Measurements from ENCODE around the gene SERPINA4. TPM values are rescaled to one million over a fixed set of nuclear protein-coding genes. Genes with fewer than 3 reads are reported as not detected.

The SERPINA4 gene
- total and polyA plus RNA-seq, 2 of the 8 experiments (the other 6 are each of a cell fraction or from before 2014, with no cell fraction given) = not detected

GRCh38 chr14:94515856-94516255, 45.4 kb upstream of the SERPINA4 start:
- H2BK12ac ChIP-seq (ENCODE audit: low read depth, low read length) = no peak overlapping the region
- 94% methylated on average over 6 of the region's 6 CpGs; no CpG with 5 or more reads in 1 of the 2 experiments for WGBS, 2 experiments (ENCODE audit: extremely low coverage in 1 of 2, insufficient coverage in 1 of 2, insufficient read length in 1 of 2, insufficient replicate concordance in 2 of 2, low coverage in 1 of 2, low lambda C conversion rate in 2 of 2, missing lambda C conversion rate in 1 of 2)
- no peak overlapping the region for H3K9ac ChIP-seq (replicated peaks in 1 of 4; ENCODE audit: extremely low read depth in 1 of 4, low read depth in 3 of 4, low read length in 3 of 4)
- no peak overlapping the region for H3K56ac ChIP-seq (replicated peaks; ENCODE audit: insufficient read length, low read depth, low read length)
- H2BK5ac ChIP-seq (ENCODE audit: low read depth, low read length) = no peak overlapping the region
- H2BK20ac ChIP-seq (ENCODE audit: low read length) = no peak overlapping the region
- H3K27me3 ChIP-seq (replicated peaks in 1 of 4; ENCODE audit: control insufficient read depth in 3 of 4, extremely low read depth in 1 of 4, insufficient read depth in 3 of 4, low read length in 3 of 4) = no peaks in the 10 kb centered on the region
- TF ChIP-seq USF2 (IDR thresholded peaks at IDR 0.05; ENCODE audit: low read length) = no peak
- no peak for TF ChIP-seq BCL11A (IDR thresholded peaks at IDR 0.05; ENCODE audit: low read depth in 2 of 2, low read length in 2 of 2)
- no peak for TF ChIP-seq CEBPB (IDR thresholded peaks at IDR 0.05; ENCODE audit: low read depth, low read length)
- no peak for TF ChIP-seq CREB1 (IDR thresholded peaks at IDR 0.05)
- no peaks in the 10 kb centered on the region for H3K79me1 ChIP-seq (ENCODE audit: low read depth, low read length)
- H3K9me3 ChIP-seq (ENCODE audit: insufficient read depth in 2 of 2, low read depth in 1 of 2, low read length in 1 of 2) = peaks cover 0 to 3% of the 10 kb centered on the region in 2 experiments; a peak in 1 of 4 replicates
- peaks cover 14% of the 10 kb centered on the region; the same call in 1 of the 2 replicates for H3K23me2 ChIP-seq (ENCODE audit: low read depth, low read length)
- no peak overlapping the region for H3K18ac ChIP-seq (ENCODE audit: extremely low read depth, low read length)
- CTCF ChIA-PET (ENCODE audit: partially characterized antibody) = interaction anchor here (0.6 to 2.4 kb wide), 4 partner anchors 17 to 82 kb away, joined by 3 to 10 read pairs (median 4); no protein-coding TSS in a partner anchor
- no peak overlapping the region for H3K23ac ChIP-seq (ENCODE audit: insufficient read length)
- no peak overlapping the region for H3K4me3 ChIP-seq (ENCODE audit: extremely low read depth in 1 of 4, insufficient read depth in 2 of 4, low read depth in 3 of 4, low read length in 4 of 4)
- H4K5ac ChIP-seq (ENCODE audit: insufficient read length, low read depth, low read length) = no peak overlapping the region
- no peak overlapping the region for H3K14ac ChIP-seq (ENCODE audit: insufficient read length)
- FAIRE-seq (no peak), DNase-seq (ENCODE audit: low read depth in 1 of 2, low spot score in 2 of 2) (no peak)
- H4K8ac ChIP-seq (ENCODE audit: extremely low read depth, insufficient read depth, low read length) = no peak overlapping the region
- H4K91ac ChIP-seq (replicated peaks; ENCODE audit: insufficient read length, low read length) = no peak overlapping the region
- no peak overlapping the region for H3K27ac ChIP-seq (ENCODE audit: low read depth, low read length)
- H2BK15ac ChIP-seq (ENCODE audit: low read length) = no peak overlapping the region
- peaks cover 0 to 12% (median 3%) of the 10 kb centered on the region in 4 experiments; a peak in 4 of 7 replicates for H3K4me1 ChIP-seq (replicated peaks in 1 of 4; ENCODE audit: control insufficient read depth in 3 of 4, insufficient read depth in 4 of 4, low read length in 3 of 4)
- peaks cover 0 to 5% of the 10 kb centered on the region in 2 experiments for H4K20me1 ChIP-seq (replicated peaks in 1 of 2; ENCODE audit: control insufficient read depth in 1 of 2, insufficient read depth in 2 of 2, low read length in 2 of 2)
- H3K36me3 ChIP-seq (ENCODE audit: control insufficient read depth in 2 of 4, insufficient read depth in 4 of 4, low read length in 3 of 4) = no peaks in the 10 kb centered on the region
- no peak overlapping the region for H2BK120ac ChIP-seq (replicated peaks; ENCODE audit: low read depth, low read length)
- POLR2A ChIA-PET (ENCODE audit: partially characterized antibody) = no interaction called here
- no peak overlapping the region for H3K4ac ChIP-seq (replicated peaks; ENCODE audit: insufficient read length, low read depth, low read length)
- H3K4me2 ChIP-seq (ENCODE audit: insufficient read depth in 1 of 2, low read depth in 2 of 2, low read length in 2 of 2) = no peak overlapping the region
- H2AK5ac ChIP-seq (ENCODE audit: low read depth, low read length) = 0 out of 2 replicates have a peak overlapping the region, but pooled peaks have one; percentile 53
- H3K79me2 ChIP-seq (ENCODE audit: control insufficient read depth in 1 of 2, insufficient read depth in 2 of 2, low read length in 2 of 2) = no peaks in the 10 kb centered on the region
- H2AFZ ChIP-seq (ENCODE audit: low read length) = no peak overlapping the region

All from H1 (cell line).